LNCaP clone FGC (cell line): ENCODE data around the gene SLC35A4.

ENCODE experiments used
- DNase-seq: peaks from one replicate; pipeline ENCODE4 v3.0.0-alpha.2; 2011; ENCODE audit warnings: low read depth
- H3K4me3 ChIP-seq: 2 replicates; pipeline ENCODE4 v1.5.1; 2011; ENCODE audit warnings: mild to moderate bottlenecking, low read depth, low read length, control low read depth
- CTCF ChIP-seq: IDR thresholded peaks from 2 replicates; pipeline ENCODE4 v1.5.1; 2012; ENCODE audit warnings: mild to moderate bottlenecking; ENCODE audit not compliant: control insufficient read depth, insufficient read depth; ENCODE audit errors: extremely low read depth

SLC35A4 gene

GRCh38 chr5:140546851-140547507 lies 17.6 kb upstream of the SLC35A4 start:
- DNase-seq: no peak
- peak overlapping the region; percentile 49 for H3K4me3 ChIP-seq
- TF ChIP-seq CTCF: no peak

- H3K4me3 ChIP-seq: peak within 1 kb of the TSS; percentile 49
- DNase-seq: peak; percentile 97
- TF ChIP-seq CTCF: peak; percentile 12; the same call in 1 of the 2 replicates
Observed at GRCh38 chr5:140547508-140548299, 16.9 kb upstream of the SLC35A4 start, which contains the start of gene EIF4EBP3. TSS of gene EIF4EBP3 (plus strand) at chr5:140547662. CDS start at chr5:140547738, 76 bp downstream.

- peak overlapping the region; percentile 49 for H3K4me3 ChIP-seq
- no peak for TF ChIP-seq CTCF
- DNase-seq: peak; percentile 88
Observed at GRCh38 chr5:140548300-140548688, 16.3 kb upstream of the SLC35A4 start.

- DNase-seq: no peak
- H3K4me3 ChIP-seq: peak overlapping the region; percentile 49
- TF ChIP-seq CTCF: no peak
Observed at GRCh38 chr5:140548791-140549190, 15.8 kb upstream of the SLC35A4 start.

GRCh38 chr5:140549237-140550144 lies 15.1 kb upstream of the SLC35A4 start:
- no peak for TF ChIP-seq CTCF
- no peak overlapping the region for H3K4me3 ChIP-seq
- peak; percentile 37 for DNase-seq

- no peak for TF ChIP-seq CTCF
- no peak for DNase-seq
- no peak overlapping the region for H3K4me3 ChIP-seq
Observed at GRCh38 chr5:140550147-140551079, 14.2 kb upstream of the SLC35A4 start.
